Spleen (tissue), 7 donors: Measurements from ENCODE around the gene ABCC1.

Experiments
- POLR2AphosphoS5 ChIP-seq, 3 donors: sonication (generic); formaldehyde crosslinking; IDR thresholded peaks; one replicate each; pipeline ENCODE4 v1.5.1; 2017; ENCODE audit warnings: antibody characterized with exemption in 3 of 3
- TF ChIP-seq, protein P1 (sequence below), 11 experiments: fragments of 200-600 bp in 7 of 11; fragments of 450-650 bp in 4 of 11; sonication (generic) in 4 of 11; IDR thresholded peaks in 8 of 11; conservative IDR thresholded peaks in 3 of 11; 1 replicate in 7 of 11; 2 replicates in 4 of 11; pipeline versions ENCODE4 v1.4.0 to v1.8.0; 2016 to 2021; ENCODE audit warnings: antibody characterized with exemption in 11 of 11, inconsistent platforms in 4 of 11, mild to moderate bottlenecking in 1 of 11
- donor health status: DM: no; HTN: no; CAD: no; lungs with moderate emphysema.
- donor health status: DM: no; HTN: no; CAD: no.
- donor health status: DM: no; HTN: no; CAD: no.

- TF ChIP-seq, protein P1, sequence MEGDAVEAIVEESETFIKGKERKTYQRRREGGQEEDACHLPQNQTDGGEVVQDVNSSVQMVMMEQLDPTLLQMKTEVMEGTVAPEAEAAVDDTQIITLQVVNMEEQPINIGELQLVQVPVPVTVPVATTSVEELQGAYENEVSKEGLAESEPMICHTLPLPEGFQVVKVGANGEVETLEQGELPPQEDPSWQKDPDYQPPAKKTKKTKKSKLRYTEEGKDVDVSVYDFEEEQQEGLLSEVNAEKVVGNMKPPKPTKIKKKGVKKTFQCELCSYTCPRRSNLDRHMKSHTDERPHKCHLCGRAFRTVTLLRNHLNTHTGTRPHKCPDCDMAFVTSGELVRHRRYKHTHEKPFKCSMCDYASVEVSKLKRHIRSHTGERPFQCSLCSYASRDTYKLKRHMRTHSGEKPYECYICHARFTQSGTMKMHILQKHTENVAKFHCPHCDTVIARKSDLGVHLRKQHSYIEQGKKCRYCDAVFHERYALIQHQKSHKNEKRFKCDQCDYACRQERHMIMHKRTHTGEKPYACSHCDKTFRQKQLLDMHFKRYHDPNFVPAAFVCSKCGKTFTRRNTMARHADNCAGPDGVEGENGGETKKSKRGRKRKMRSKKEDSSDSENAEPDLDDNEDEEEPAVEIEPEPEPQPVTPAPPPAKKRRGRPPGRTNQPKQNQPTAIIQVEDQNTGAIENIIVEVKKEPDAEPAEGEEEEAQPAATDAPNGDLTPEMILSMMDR (IDR thresholded peaks at IDR 0.05 in 8 of 11, conservative IDR thresholded peaks at IDR 0.05 in 3 of 11) = no peak
- TF ChIP-seq POLR2AphosphoS5 (IDR thresholded peaks at IDR 0.05) = no peak
These were observed 49.1 kb upstream of the ABCC1 start for GRCh38 chr16:15900357-15900756.
